Prostate gland (tissue), 2 donors: ENCODE measurements around the gene MTA1. TPM values are rescaled to one million over a fixed set of nuclear protein-coding genes. Genes with fewer than 3 reads are reported as not detected.

Experiments
- DNase-seq: peaks from one replicate; pipeline ENCODE4 v3.0.0-alpha.2; 2019; ENCODE audit warnings: low spot score
- H3K27ac ChIP-seq, 2 donors: fragments of 200-600 bp; sonication (generic); 2 replicates each; pipeline ENCODE4 v1.5.1; 2017 to 2019
- H3K27me3 ChIP-seq: fragments of 200-600 bp; sonication (generic); replicated peaks from 2 replicates; pipeline ENCODE4 v1.5.1; 2019; ENCODE audit not compliant: insufficient read depth
- H3K36me3 ChIP-seq, 2 donors: fragments of 200-600 bp; sonication (generic); 1 replicate in 1 of 2; 2 replicates in 1 of 2; pipeline versions ENCODE4 v1.5.1 to v1.8.1; 2017 to 2019
- H3K4me1 ChIP-seq: fragments of 200-600 bp; sonication (generic); replicated peaks from 2 replicates; pipeline ENCODE4 v1.5.1; 2019
- H3K4me3 ChIP-seq, 2 donors: fragments of 200-600 bp; sonication (generic); 2 replicates each; pipeline ENCODE4 v1.5.1; 2017 to 2019
- H3K9me3 ChIP-seq: fragments of 200-600 bp; sonication (generic); 2 replicates; pipeline ENCODE4 v1.5.1; 2017
- POLR2A ChIP-seq: fragments of 450-650 bp; IDR thresholded peaks from one replicate; pipeline ENCODE4 v1.6.1; 2016; ENCODE audit warnings: antibody characterized with exemption, mild to moderate bottlenecking
- POLR2AphosphoS5 ChIP-seq: sonication (generic); formaldehyde crosslinking; IDR thresholded peaks from one replicate; pipeline ENCODE4 v1.6.1; 2017; ENCODE audit warnings: antibody characterized with exemption
- WGBS: methylation state at CpG from one replicate; pipeline ENCODE4 v1.1.5; 2018; 5-methylcytosine and 5-hydroxymethylcytosine counted together
- intact Hi-C: fragments of 100-400 bp; cut with DNase I; formaldehyde crosslinking; loops from one replicate; pipeline ENCODE4 v1.14.2; 2022
- total RNA-seq, 2 donors: library from RNA; depleted of rRNA; stranded (reverse); fragments of >200 nt; gene quantifications; one replicate each; pipeline ENCODE4 v1.1.0, GENCODE V29; 2016
- TF ChIP-seq, protein P1 (sequence below), 4 experiments: fragments of 200-600 bp in 2 of 4; fragments of 450-650 bp in 2 of 4; sonication (generic) in 2 of 4; IDR thresholded peaks; 1 replicate in 3 of 4; 2 replicates in 1 of 4; pipeline ENCODE4 v1.5.1; 2016 to 2019; ENCODE audit warnings: antibody characterized with exemption in 4 of 4, mild to moderate bottlenecking in 2 of 4, moderate library complexity in 2 of 4

The MTA1 gene
- total RNA-seq, 2 donors from 2014 or later, result 58.9 to 155 TPM

DNA sequence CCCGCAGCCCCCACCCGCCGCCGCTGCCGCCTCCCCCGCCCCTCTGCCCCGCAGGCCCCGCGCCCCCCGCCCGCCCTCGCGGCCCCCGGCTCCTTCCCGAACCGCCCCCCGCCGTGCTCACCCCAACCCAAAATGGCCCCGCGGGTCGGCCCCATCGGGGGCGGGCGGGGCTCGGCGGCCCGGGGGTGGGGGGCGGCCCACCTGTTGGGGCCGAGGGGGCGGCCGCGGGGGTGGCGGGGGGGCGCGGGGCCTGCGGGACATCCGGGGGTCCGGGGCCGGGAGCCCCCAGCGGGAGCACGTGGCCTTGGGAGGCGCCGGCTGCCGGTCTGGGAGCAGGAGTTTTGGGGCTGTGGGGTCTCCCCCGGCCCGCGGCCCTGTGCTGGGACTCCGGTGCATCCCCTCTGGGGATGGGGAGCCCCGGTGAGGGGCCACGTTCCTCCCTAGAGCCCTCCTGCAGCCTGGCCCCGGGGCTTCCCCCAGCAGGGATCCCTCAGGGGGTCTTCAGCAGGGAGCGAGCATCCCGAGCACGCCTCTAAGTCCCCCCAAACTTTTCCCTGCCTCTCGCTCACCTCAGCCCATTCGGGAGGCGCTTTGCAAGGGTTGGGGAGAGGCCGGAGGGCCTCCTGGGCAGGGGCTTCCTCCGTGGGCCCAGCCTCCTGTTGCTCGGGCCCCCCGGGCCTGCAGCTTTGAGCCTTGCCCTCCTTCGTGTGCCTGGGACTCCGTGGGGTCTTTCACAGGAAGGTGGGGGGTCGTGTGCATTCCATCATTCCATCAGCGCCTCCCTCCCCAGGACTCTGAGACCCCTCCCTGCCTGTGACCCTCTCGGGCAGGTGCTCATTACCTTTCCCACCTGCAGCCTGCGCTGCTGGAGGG is 710 bp downstream of the MTA1 start:
- WGBS, result 5% methylated on average over 15 of the region's 67 CpGs
- Histone ChIP-seq H3K36me3 (no peaks in the 10 kb centered on the region), H3K27ac (peak overlapping the region; percentile 55 to 61), H3K4me1 (peaks cover 9% of the 10 kb centered on the region), H3K9me3 (no peaks in the 10 kb centered on the region), H3K27me3 (no peaks in the 10 kb centered on the region), H3K4me3 (peak overlapping the region; percentile 61 to 68)
- no peak for DNase-seq
- intact Hi-C loops, result no loop called here
- TF ChIP-seq, protein P1, sequence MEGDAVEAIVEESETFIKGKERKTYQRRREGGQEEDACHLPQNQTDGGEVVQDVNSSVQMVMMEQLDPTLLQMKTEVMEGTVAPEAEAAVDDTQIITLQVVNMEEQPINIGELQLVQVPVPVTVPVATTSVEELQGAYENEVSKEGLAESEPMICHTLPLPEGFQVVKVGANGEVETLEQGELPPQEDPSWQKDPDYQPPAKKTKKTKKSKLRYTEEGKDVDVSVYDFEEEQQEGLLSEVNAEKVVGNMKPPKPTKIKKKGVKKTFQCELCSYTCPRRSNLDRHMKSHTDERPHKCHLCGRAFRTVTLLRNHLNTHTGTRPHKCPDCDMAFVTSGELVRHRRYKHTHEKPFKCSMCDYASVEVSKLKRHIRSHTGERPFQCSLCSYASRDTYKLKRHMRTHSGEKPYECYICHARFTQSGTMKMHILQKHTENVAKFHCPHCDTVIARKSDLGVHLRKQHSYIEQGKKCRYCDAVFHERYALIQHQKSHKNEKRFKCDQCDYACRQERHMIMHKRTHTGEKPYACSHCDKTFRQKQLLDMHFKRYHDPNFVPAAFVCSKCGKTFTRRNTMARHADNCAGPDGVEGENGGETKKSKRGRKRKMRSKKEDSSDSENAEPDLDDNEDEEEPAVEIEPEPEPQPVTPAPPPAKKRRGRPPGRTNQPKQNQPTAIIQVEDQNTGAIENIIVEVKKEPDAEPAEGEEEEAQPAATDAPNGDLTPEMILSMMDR (IDR thresholded peaks at IDR 0.05), result no peak
- TF ChIP-seq POLR2A, result no peak
- no peak for TF ChIP-seq POLR2AphosphoS5

- 35% methylated on average over 23 of the region's 23 CpGs for WGBS
These were observed 1.5 kb downstream of the MTA1 start for GRCh38 chr14:105420974-105421674.

DNA sequence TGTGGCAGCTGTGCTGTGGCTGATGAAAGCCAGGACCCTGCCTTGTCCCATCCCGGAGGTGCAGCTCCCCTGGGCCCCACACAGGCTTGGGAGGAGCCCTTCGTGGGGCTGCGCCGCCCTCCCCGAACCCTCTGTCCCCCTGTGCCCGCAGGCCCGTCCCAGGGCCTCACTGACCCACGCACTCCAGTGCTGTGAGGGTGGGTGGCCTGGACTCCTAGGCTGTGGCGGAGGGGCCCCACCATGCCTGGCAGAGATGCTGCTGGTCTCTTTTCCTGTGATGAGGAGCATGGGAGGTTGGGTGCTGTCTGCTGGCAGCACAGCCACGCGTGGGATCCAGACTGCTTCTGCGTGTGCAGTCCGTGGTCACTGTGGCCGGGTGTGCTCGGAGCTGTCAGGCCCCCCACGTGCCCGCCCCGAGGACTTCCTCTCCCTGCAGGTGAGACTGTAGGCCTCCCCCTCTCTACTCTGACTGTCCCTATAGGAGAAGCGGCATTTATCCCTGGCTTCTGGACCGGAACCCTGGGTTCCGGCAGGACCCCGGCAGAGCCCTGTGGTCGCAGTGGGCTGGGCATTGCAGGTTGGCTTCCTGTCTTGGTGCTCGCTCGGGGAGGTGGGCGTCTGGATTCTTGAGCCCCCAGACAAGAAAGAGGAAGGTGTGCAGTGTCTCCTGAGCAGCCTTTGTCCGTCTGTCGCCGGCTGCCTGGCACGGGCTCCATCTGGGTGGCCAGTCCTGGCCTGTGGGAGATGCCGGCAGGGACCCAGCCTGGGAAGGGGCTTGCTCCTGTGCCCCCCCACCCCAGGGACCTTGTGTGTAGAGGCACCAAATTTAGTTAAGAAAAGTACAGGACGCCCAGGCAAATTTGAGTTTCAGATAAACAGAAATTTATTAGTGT is 2.3 kb downstream of the MTA1 start:
- peak overlapping the region; percentile 55 to 61 for H3K27ac ChIP-seq
- intact Hi-C loops, result no loop called here
- H3K9me3 ChIP-seq, result no peaks in the 10 kb centered on the region
- H3K4me3 ChIP-seq, result no peak overlapping the region
- no peaks in the 10 kb centered on the region for H3K36me3 ChIP-seq
- H3K27me3 ChIP-seq, result no peaks in the 10 kb centered on the region
- no peak for DNase-seq
- TF ChIP-seq, protein P1 (IDR thresholded peaks at IDR 0.05), result no peak
- peaks cover 9% of the 10 kb centered on the region for H3K4me1 ChIP-seq
- 60% methylated on average over 24 of the region's 32 CpGs for WGBS

More at GRCh38 chr14:105420974-105421674, 1.5 kb downstream of the MTA1 start:
- H3K27me3 ChIP-seq, result no peaks in the 10 kb centered on the region
- no peak for DNase-seq
- H3K4me1 ChIP-seq, result peaks cover 9% of the 10 kb centered on the region
- no peaks in the 10 kb centered on the region for H3K9me3 ChIP-seq
- intact Hi-C loops, result no loop called here
- peak overlapping the region; percentile 55 to 61 for H3K27ac ChIP-seq
- no peaks in the 10 kb centered on the region for H3K36me3 ChIP-seq
- peak overlapping the region; percentile 61 to 68 for H3K4me3 ChIP-seq
- no peak for TF ChIP-seq POLR2AphosphoS5
- TF ChIP-seq, protein P1 (IDR thresholded peaks at IDR 0.05), result no peak

DNA sequence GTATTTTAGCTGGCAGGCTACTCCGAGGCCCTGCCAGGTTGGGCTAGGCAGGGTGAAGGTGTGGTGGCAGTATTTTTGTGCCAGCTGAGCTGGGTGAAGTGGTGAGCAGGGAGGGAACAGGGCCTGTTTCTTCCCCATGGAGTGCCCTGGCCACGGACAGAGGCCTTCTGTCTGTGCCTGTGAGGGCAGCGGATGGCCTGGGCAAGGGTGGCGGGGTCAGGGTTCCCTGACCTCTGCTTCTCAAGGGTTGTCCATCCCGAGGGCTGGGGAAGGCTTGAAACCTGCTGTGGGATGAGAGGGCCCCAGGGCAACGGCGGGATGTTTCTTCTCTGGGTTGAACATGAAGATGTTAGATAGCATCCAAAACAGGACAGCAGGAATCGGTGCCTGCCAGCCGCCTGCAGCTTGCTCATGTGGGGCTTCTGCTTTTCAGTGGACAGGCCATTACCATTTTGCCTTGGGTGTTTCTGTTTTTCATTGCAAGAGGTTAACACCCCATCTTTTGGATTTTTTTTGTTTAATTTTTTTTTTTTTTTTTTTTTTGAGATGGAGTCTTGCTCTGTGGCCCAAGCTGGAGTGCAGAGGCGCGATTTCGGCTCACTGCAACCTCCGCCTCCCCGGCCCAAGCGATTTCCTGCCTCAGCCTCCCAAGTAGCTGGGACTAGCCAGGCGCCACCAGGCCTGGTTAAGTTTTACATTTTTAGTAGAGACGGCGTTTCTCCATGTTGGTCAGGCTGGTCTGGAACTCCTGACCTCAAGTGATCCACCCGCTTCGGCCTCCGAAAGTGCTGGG is 3.3 kb downstream of the MTA1 start:
- WGBS, result 73% methylated on average over 21 of the region's 21 CpGs
- DNase-seq, result peak; percentile 29
- no peaks in the 10 kb centered on the region for H3K27me3 ChIP-seq
- peak overlapping the region in 1 of 2 donors; percentile 61 for H3K27ac ChIP-seq
- no peaks in the 10 kb centered on the region for H3K9me3 ChIP-seq
- peak; percentile 13 for TF ChIP-seq POLR2AphosphoS5
- TF ChIP-seq, protein P1 (IDR thresholded peaks at IDR 0.05), result no peak
- peaks cover 9% of the 10 kb centered on the region for H3K4me1 ChIP-seq
- H3K36me3 ChIP-seq, result no peaks in the 10 kb centered on the region
- no peak overlapping the region for H3K4me3 ChIP-seq
- intact Hi-C loops, result no loop called here
